Measurements from ENCODE around the gene MCM3.

The MCM3 gene

GRCh38 chr6:52326540-52327364 lies 42.2 kb upstream of the MCM3 start:
- DNase-seq: no peak
- WGBS (ENCODE audit: insufficient coverage): 100% methylated on average over 2 of the region's 3 CpGs
- H3K4me1 ChIP-seq (ENCODE audit: control extremely low read depth in 1 of 4, control insufficient read depth in 4 of 4, insufficient read depth in 4 of 4, low read length in 3 of 4): peaks cover 2 to 19% (median 12%) of the 10 kb centered on the region in 4 experiments
- no peaks in the 10 kb centered on the region for H3K9me3 ChIP-seq (ENCODE audit: control extremely low read depth in 1 of 5, control insufficient read depth in 4 of 5, insufficient read depth in 2 of 5, low read depth in 1 of 5, low read length in 4 of 5)
- ChIA-PET POLR2A (no interaction called here), CTCF (interaction anchor here (1.2 kb wide), 1 partner anchor 41 kb away, joined by 4 read pairs; no protein-coding TSS in a partner anchor)
- no peak overlapping the region for H3K27ac ChIP-seq (ENCODE audit: insufficient read depth in 1 of 2, low read depth in 1 of 2, low read length in 2 of 2, poor library complexity in 1 of 2, severe bottlenecking in 2 of 2)
- no peaks in the 10 kb centered on the region for H3K36me3 ChIP-seq (ENCODE audit: control insufficient read depth in 4 of 4, insufficient read depth in 4 of 4, low read length in 3 of 4)
- no peaks in the 10 kb centered on the region for H3K27me3 ChIP-seq (replicated peaks in 2 of 5; ENCODE audit: control insufficient read depth in 4 of 5, insufficient read depth in 5 of 5, low read length in 4 of 5)
- no peak overlapping the region for H3K4me3 ChIP-seq (ENCODE audit: control insufficient read depth in 1 of 7, extremely low read depth in 1 of 7, insufficient read depth in 4 of 7, low read depth in 2 of 7, low read length in 6 of 7)

- no peak overlapping the region for H3K27ac ChIP-seq (ENCODE audit: insufficient read depth in 1 of 2, low read depth in 1 of 2, low read length in 2 of 2, poor library complexity in 1 of 2, severe bottlenecking in 2 of 2)
- no peak overlapping the region for H3K4me3 ChIP-seq (ENCODE audit: control insufficient read depth in 1 of 7, extremely low read depth in 1 of 7, insufficient read depth in 4 of 7, low read depth in 2 of 7, low read length in 6 of 7)
- 98% methylated on average over 8 of the region's 14 CpGs for WGBS (ENCODE audit: insufficient coverage)
- ChIA-PET CTCF (interaction anchor here (1.2 kb wide), 1 partner anchor 40 kb away, joined by 4 read pairs; no protein-coding TSS in a partner anchor), POLR2A (no interaction called here)
- peaks cover 2 to 19% (median 12%) of the 10 kb centered on the region in 4 experiments for H3K4me1 ChIP-seq (ENCODE audit: control extremely low read depth in 1 of 4, control insufficient read depth in 4 of 4, insufficient read depth in 4 of 4, low read length in 3 of 4)
- no peaks in the 10 kb centered on the region for H3K36me3 ChIP-seq (ENCODE audit: control insufficient read depth in 4 of 4, insufficient read depth in 4 of 4, low read length in 3 of 4)
- no peaks in the 10 kb centered on the region for H3K27me3 ChIP-seq (replicated peaks in 2 of 5; ENCODE audit: control insufficient read depth in 4 of 5, insufficient read depth in 5 of 5, low read length in 4 of 5)
- H3K9me3 ChIP-seq (ENCODE audit: control extremely low read depth in 1 of 5, control insufficient read depth in 4 of 5, insufficient read depth in 2 of 5, low read depth in 1 of 5, low read length in 4 of 5): no peaks in the 10 kb centered on the region
- no peak for DNase-seq
Observed at GRCh38 chr6:52325695-52326471, 41.3 kb upstream of the MCM3 start.

GRCh38 chr6:52324189-52324588 lies 39.6 kb upstream of the MCM3 start:
- POLR2A ChIA-PET: no interaction called here
- Histone ChIP-seq H3K4me3 (ENCODE audit: control insufficient read depth in 1 of 7, extremely low read depth in 1 of 7, insufficient read depth in 4 of 7, low read depth in 2 of 7, low read length in 6 of 7) (no peak overlapping the region), H3K36me3 (ENCODE audit: control insufficient read depth in 4 of 4, insufficient read depth in 4 of 4, low read length in 3 of 4) (no peaks in the 10 kb centered on the region), H3K4me1 (ENCODE audit: control extremely low read depth in 1 of 4, control insufficient read depth in 4 of 4, insufficient read depth in 4 of 4, low read length in 3 of 4) (peaks cover 2 to 17% (median 12%) of the 10 kb centered on the region in 4 experiments), H3K27me3 (replicated peaks in 2 of 5; ENCODE audit: control insufficient read depth in 4 of 5, insufficient read depth in 5 of 5, low read length in 4 of 5) (no peaks in the 10 kb centered on the region), H3K27ac (ENCODE audit: insufficient read depth in 1 of 2, low read depth in 1 of 2, low read length in 2 of 2, poor library complexity in 1 of 2, severe bottlenecking in 2 of 2) (no peak overlapping the region), H3K9me3 (ENCODE audit: control extremely low read depth in 1 of 5, control insufficient read depth in 4 of 5, insufficient read depth in 2 of 5, low read depth in 1 of 5, low read length in 4 of 5) (no peaks in the 10 kb centered on the region)
- 96% methylated on average over 6 of the region's 6 CpGs for WGBS (ENCODE audit: insufficient coverage)
- CTCF ChIA-PET: interaction anchor here (1.1 kb wide), 1 partner anchor 10 kb away, joined by 3 read pairs; no protein-coding TSS in a partner anchor
- DNase-seq: no peak

- 90% methylated on average over 2 of the region's 4 CpGs for WGBS (ENCODE audit: insufficient coverage)
- Histone ChIP-seq H3K36me3 (ENCODE audit: control insufficient read depth in 4 of 4, insufficient read depth in 4 of 4, low read length in 3 of 4) (no peaks in the 10 kb centered on the region), H3K9me3 (ENCODE audit: control extremely low read depth in 1 of 5, control insufficient read depth in 4 of 5, insufficient read depth in 2 of 5, low read depth in 1 of 5, low read length in 4 of 5) (no peaks in the 10 kb centered on the region), H3K4me3 (ENCODE audit: control insufficient read depth in 1 of 7, extremely low read depth in 1 of 7, insufficient read depth in 4 of 7, low read depth in 2 of 7, low read length in 6 of 7) (no peak overlapping the region), H3K4me1 (ENCODE audit: control extremely low read depth in 1 of 4, control insufficient read depth in 4 of 4, insufficient read depth in 4 of 4, low read length in 3 of 4) (peaks cover 0 to 11% (median 8%) of the 10 kb centered on the region in 4 experiments), H3K27ac (ENCODE audit: insufficient read depth in 1 of 2, low read depth in 1 of 2, low read length in 2 of 2, poor library complexity in 1 of 2, severe bottlenecking in 2 of 2) (no peak overlapping the region), H3K27me3 (replicated peaks in 2 of 5; ENCODE audit: control insufficient read depth in 4 of 5, insufficient read depth in 5 of 5, low read length in 4 of 5) (no peaks in the 10 kb centered on the region)
- peak in 2 of 3 donors; percentile 41 to 57 for DNase-seq
- ChIA-PET POLR2A (no interaction called here), CTCF (no interaction called here)
Observed at GRCh38 chr6:52317841-52318581, 33.5 kb upstream of the MCM3 start.

- Histone ChIP-seq H3K4me3 (ENCODE audit: control insufficient read depth in 1 of 7, extremely low read depth in 1 of 7, insufficient read depth in 4 of 7, low read depth in 2 of 7, low read length in 6 of 7) (no peak overlapping the region), H3K9me3 (ENCODE audit: control extremely low read depth in 1 of 5, control insufficient read depth in 4 of 5, insufficient read depth in 2 of 5, low read depth in 1 of 5, low read length in 4 of 5) (no peaks in the 10 kb centered on the region), H3K36me3 (ENCODE audit: control insufficient read depth in 4 of 4, insufficient read depth in 4 of 4, low read length in 3 of 4) (no peaks in the 10 kb centered on the region), H3K4me1 (ENCODE audit: control extremely low read depth in 1 of 4, control insufficient read depth in 4 of 4, insufficient read depth in 4 of 4, low read length in 3 of 4) (peaks cover 0 to 11% (median 8%) of the 10 kb centered on the region in 4 experiments), H3K27ac (ENCODE audit: insufficient read depth in 1 of 2, low read depth in 1 of 2, low read length in 2 of 2, poor library complexity in 1 of 2, severe bottlenecking in 2 of 2) (no peak overlapping the region), H3K27me3 (replicated peaks in 2 of 5; ENCODE audit: control insufficient read depth in 4 of 5, insufficient read depth in 5 of 5, low read length in 4 of 5) (no peaks in the 10 kb centered on the region)
- 90% methylated on average over 1 of the region's 1 CpG for WGBS (ENCODE audit: insufficient coverage)
- CTCF ChIA-PET: interaction anchor here (0.9 to 2.1 kb wide), 2 partner anchors 13 to 31 kb away, joined by 3 to 9 read pairs; no protein-coding TSS in a partner anchor
- POLR2A ChIA-PET: no interaction called here
- no peak for DNase-seq
Observed at GRCh38 chr6:52317211-52317610, 32.7 kb upstream of the MCM3 start.

- DNase-seq: no peak
- WGBS (ENCODE audit: insufficient coverage): 100% methylated on average over 1 of the region's 2 CpGs
- CTCF ChIA-PET: interaction anchor here (1.0 to 1.1 kb wide), 2 partner anchors 10 to 27 kb away, joined by 3 read pairs; no protein-coding TSS in a partner anchor
Observed at GRCh38 chr6:52314752-52315151, 30.2 kb upstream of the MCM3 start.

More at GRCh38 chr6:52314752-52315151, 30.2 kb upstream of the MCM3 start:
- no peak overlapping the region for H3K27ac ChIP-seq (ENCODE audit: insufficient read depth in 1 of 2, low read depth in 1 of 2, low read length in 2 of 2, poor library complexity in 1 of 2, severe bottlenecking in 2 of 2)
- no peaks in the 10 kb centered on the region for H3K27me3 ChIP-seq (replicated peaks in 2 of 5; ENCODE audit: control insufficient read depth in 4 of 5, insufficient read depth in 5 of 5, low read length in 4 of 5)
- no peaks in the 10 kb centered on the region for H3K9me3 ChIP-seq (ENCODE audit: control extremely low read depth in 1 of 5, control insufficient read depth in 4 of 5, insufficient read depth in 2 of 5, low read depth in 1 of 5, low read length in 4 of 5)
- peaks cover 0 to 25% (median 17%) of the 10 kb centered on the region in 4 experiments for H3K4me1 ChIP-seq (ENCODE audit: control extremely low read depth in 1 of 4, control insufficient read depth in 4 of 4, insufficient read depth in 4 of 4, low read length in 3 of 4)
- POLR2A ChIA-PET: no interaction called here
- no peaks in the 10 kb centered on the region for H3K36me3 ChIP-seq (ENCODE audit: control insufficient read depth in 4 of 4, insufficient read depth in 4 of 4, low read length in 3 of 4)
- no peak overlapping the region for H3K4me3 ChIP-seq (ENCODE audit: control insufficient read depth in 1 of 7, extremely low read depth in 1 of 7, insufficient read depth in 4 of 7, low read depth in 2 of 7, low read length in 6 of 7)

Data from common myeloid progenitor, CD34-positive (primary cell).